Cerebellar nuclear complex (tissue), 1 donor: ENCODE data around the gene ADSS2.
"Not testable (repeated sequence)": the region's sequence is repeated elsewhere in the genome, so short reads cannot be mapped to it uniquely, and the experiment has no call there.

Experiments used
- DNase-seq, 2 experiments: peaks; one replicate each; lab custom pipeline; 2025; lab: John Stamatoyannopoulos, UW

ADSS2 gene

DNA sequence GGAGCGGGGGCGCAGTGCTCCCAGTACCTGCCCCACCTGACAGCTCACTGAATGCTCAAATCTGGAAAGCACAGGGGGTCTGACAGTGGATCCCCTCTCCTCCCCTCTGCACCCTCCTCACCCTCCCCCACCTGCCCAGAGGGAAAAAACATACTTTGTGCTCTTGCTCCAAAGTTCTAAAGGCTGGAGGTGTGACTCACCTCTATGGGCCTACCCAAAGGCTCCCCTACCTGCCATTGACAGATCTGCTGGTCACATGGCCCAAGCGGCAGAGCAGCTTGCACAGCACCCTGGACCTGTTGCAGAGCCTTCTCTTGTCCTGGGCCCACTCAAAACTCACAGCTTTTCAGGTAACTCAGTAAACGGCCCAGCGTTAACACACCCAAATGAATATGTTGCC is 55.7 kb downstream of the ADSS2 start:
- DNase-seq, result no peak

DNA sequence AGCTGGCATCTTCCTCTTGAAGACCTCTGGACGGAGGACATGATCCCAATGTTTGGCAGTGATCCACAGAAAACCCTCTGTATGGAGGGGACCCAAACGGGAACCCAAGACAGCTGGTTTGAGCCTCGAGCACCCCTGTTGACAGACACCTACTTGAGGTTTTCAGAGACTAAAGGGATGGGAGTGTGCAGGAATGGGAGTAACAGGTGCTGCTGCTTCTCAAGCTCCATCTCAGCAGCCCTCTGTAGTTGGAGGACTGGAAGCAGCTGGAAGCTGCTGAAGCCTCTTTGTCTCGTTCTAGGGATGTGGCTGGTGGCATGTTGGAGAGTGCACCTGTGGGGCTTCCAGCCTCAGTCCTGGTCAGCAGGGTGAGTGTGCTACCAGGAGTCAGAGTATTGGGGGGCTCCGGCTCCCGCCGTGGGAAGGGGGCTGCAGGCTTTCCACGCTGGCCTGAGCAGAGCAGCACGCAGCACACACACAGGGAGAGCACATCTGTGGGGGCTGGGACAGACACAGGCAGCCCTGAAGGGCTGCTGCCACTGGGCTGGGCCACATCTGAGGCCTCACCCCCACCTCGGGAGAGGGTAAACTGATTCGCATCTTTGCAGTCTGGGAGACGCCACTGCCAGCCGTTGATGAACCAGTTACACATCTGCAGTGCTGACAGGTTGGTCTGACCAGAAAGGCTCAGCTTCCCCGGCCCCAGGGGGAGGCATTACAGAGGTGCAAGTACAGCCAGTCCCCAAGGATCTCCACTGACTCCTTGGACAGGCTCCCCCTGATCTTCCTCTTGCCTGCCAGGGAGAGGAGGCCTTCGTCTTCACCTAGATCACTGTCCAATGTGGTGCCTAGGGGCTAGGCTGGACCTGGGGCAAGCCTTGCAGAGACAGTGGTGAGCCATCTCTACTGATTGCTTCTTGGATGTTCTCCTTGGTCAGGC is 56.6 kb downstream of the ADSS2 start:
- no peak for DNase-seq

DNA sequence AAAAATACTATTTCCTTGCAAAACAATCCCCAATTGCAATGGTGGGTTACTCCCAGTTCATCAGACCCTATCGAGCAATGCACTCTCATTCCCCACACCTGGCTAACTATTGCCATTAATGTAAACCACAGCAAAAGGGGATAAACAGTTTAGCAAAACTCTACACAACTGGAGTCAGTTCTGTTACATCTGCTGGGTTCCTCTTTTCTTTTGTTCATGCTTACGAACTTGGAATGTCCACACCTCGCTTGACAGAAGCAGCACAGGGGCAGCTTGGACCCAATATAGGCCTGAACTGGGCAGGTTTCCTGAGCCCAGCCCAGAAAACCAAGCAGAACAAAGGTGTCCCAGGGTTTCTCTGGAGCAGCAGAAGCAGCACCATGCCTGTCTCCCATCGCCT is 57.4 kb downstream of the ADSS2 start:
- DNase-seq, result no peak

DNA sequence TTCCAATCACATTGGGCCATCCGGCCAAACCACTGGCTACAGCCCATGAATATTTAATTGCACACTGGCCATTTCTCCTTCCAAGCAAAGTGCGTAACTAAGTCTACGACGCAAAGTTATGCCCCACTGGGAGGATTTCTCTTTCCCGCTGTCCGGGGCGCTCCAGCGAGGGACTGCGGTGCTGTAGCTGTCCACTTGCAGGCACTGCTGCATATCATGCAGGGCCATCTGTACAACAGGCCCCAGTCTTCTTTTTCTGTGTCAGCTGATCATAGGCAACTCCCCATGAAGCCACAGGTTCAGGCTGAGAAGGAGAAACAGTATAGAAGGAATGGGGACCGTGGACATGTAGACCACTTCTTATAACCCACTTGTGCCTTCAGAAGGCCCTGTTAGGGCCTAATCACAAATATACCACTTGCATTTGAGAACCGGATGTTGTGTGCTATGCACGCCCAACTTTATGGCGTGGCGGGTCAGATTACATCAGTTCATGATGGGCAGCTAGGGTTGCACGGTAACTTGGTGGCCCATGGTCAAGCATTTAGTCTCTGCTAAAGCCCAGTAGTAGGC is 58.0 kb downstream of the ADSS2 start:
- DNase-seq, result no peak

DNA sequence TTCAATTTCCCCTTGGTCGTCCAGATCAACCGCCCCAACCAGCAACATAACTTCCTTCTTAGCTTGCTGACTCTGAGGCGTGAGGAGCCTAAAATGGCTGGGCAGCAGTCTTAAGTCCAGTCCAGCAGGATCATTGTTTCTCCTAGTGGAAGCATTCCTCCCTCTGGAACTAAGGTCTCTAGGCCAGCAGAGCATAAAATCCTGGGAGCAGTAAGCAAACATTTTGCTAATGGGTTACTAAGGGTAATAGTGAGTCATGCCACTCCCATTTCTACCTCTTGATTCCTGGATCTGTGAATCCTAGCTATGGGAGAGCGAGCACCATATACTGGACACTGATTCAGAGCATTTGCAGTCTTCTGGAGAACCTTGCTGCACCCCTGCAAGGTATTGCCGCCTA is 59.9 kb downstream of the ADSS2 start:
- DNase-seq, result no peak

DNA sequence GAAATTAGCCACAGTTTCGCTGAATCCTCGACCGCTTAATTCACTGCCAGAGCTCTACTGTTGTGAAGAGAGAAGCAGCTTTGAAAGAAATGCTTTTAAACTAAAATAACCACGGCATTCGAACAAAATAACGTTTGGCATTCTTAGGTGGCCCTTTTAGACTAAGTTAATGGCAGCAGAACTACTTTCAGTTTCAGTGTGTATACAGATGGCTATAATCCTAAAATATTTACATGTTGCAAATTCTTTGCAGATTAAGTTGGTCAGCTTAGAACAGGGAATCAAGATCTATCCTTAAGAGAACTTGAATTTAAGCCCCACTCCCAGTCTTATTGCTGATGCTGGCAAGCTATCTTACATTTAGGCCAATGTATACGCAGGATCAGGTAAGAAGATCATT is 62.7 kb downstream of the ADSS2 start:
- DNase-seq, result no peak

DNA sequence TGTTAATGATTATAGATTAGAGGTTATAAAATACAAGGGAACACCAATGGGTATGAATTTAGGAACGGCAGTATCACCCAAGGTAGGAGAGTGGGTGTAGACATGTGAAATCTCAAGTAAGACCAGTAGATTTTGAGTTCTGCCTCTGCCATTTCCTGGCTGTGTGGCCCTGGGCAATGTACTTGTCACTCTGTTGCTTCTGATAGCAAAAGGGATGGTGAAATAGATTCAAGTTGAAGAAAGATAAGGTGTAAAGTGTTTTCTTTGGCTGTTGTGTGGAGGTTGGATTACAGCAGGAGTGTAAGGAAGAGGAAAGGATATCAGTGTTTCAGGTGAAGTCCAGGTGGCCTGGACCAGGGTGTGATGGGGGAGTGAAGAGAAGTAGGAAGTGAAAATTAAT is 64.3 kb downstream of the ADSS2 start:
- no peak for DNase-seq

DNA sequence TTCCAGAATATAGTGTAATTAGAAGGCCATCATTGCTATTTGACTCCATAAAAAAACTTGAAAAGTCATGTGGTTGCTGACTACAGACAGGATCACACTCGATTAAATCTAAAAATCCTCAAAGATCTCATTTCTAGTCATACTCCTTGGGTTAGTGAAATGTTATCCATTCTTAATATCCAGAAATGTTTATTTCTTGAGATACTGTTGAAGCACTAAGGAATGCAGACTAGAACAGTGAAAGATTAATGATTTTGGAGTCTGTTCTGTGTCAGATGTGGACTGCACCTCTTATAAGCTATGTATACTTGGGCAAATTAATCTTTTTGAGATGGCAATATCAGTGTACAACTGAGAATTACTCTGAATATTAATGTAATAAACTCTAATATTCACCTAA is 65.1 kb downstream of the ADSS2 start:
- no peak for DNase-seq

DNA sequence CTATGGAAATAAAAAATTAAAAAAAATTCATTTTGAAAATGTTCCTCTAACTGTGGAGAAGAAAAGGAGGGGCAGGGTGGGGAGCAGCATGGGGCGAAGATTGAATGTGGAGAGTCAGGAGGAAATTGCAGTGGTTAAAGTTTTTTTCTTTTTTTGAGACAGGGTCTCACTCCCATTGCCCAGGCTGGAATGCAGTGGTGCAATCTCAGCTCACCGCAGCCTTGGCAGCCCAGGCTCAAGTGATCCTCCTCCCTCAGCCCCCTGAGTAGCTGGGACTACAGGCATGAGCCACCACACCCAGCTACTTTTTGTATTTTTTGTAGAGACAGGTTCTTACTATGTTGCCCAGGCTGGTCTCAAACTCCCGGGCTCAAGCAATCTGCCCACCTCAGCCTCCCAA is 67.6 kb downstream of the ADSS2 start:
- DNase-seq, result no peak

DNA sequence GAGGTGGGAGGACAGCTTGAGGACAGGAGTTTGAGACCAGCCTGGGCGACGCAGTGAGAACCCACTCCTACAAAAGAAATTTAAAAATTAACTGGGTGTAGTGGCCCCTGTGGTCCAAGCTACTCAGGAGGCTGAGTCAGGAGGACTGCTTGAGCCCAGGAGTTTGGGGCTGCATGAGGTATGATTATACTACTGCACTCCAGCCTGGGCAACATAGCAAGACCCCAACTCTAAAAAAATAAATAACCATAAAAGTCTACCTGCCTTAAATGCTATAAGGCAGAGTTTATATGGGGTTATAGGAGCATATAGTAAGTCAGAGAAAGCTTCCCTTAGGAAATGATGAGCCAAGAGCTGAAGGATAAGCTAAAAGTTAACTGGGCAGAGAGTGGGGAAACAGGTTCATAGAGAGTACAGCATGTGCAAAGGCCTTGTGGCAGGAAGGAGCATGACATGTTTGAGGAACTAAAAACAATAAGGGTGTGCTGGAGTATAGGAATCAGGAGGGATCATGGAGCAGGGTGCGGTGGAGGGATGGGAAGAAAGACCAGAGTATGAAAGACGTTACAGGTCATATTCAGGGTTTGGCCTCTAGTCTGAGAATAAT is 68.3 kb downstream of the ADSS2 start:
- no peak for DNase-seq

DNA sequence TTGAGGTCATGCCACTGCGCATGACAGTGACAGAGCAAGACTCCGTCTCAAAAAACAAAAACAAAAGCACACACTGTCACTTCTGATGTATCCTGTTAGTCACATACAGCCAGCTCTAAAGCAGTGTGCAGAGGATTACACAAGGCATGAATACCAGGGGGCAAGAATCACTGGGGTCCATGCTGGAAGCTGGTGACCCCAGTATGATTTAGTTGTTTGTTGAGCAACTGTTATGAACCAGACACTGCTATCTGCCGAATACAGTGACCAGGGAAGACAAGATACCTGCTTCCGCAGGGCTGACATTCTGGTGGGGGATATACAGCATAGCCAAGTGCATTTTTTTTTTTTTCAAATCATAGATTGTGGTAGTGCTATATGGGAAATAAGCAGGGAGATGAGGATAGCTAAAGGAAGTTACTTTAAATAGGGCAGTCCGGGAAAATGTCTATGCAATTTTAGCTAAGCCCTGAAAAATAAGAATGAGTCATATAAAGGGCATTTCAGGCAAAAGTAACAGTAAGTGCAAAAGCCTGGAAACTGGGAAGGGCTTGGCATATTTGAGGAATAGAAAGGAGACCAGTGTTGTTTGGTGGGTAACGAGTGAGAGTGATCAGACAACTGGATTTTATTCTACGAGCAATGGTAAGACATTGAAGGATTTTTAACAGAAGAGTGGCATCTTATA is 69.7 kb downstream of the ADSS2 start:
- DNase-seq, result no peak

DNA sequence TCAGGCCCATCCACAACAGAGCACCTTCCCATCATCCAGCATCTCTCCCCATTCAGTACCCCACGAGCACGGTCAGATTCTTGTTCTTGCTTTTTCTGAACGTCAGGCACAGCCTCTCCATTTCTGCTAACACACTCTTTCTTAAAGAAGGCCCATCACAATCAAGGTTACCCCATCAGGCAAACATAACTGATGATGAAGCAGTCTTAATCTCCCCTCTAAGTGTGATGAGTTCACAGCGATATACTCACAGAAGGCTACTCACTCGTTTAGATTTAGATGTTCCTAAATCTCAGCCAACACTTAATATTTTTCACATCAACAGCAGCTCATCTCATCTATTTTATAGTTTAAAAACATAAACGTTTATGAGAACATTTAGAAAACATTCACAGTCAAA is 75.6 kb downstream of the ADSS2 start:
- no peak for DNase-seq

DNA sequence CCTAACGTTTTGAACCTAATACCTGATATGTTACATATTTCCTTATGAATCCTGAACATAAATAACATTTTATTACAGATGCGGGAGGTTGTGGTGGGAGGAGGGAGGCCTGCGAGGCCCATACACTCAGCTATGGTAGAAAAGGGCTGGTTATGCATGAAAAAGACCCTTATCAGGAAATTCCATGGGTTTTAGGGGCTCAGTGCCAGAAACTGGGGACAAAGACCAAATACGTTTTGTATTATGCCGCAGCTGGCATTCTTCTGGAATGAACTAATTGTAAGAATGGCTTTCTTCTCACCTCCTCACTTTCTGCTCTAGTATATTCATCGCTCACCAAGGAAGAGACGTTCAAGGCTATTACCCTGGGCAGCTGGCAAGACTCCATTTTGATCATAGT is 76.7 kb downstream of the ADSS2 start:
- DNase-seq, result no peak

DNA sequence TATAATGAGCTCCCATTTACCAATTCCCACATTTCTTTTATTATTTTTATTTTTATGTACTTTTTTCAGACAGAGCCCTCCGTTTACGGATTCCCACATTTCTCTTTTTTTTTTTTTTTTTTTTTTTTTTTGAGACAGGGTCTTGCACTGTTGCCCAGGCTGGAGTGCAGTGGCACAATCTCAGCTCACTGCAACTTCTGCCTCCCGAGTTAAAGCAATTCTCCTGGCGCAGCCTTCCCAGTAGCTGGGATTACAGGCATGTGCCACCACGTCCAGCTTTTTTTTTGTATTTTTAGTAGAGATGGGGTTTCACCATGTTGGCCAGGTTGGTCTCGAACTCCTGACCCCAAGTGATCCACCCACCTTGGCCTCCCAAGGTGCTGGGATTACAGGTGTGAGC is 77.2 kb downstream of the ADSS2 start:
- not testable (repeated sequence) for DNase-seq

DNA sequence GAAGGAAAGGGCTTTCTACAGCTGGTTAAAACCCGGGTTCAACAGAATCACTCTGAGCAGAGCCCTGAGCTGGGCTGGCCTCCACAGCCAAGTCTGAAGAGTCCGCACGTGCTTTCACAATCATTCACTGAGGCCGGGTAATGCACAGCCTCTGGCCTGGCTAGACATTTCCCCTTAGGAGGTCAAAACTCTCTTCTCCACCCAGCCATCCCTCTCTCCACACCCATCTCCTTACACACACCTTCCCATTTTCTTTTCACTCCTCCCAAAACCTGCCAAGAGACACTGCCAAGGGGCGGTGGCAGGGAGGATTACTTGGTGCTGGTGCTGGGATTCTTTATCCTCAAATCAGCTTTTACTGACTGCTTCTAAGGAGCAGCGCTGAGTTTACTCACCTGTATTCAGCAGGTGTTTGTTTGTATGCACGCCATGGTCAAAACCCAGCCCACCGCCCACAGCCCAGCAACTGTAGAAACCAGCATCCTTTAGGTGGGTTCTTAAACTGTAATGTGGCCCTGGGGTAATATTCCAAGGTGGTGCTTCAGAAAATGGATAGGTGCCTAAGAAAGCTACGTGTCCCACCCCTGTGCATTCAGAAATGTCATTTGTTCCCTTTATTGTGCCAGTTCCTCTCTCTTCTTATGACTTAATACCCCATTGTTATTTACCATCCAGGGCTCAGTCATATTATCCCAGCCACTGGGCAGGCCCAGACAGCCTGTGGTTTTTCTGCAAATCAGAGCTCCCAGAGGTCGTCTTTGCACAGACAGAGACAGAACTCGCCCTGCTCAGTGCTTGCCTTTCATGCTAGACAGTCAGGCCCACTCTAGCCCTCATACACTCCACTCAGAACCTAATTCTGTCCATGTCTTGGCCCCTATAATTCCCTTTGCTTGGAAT is 80.2 kb downstream of the ADSS2 start:
- no peak for DNase-seq

DNA sequence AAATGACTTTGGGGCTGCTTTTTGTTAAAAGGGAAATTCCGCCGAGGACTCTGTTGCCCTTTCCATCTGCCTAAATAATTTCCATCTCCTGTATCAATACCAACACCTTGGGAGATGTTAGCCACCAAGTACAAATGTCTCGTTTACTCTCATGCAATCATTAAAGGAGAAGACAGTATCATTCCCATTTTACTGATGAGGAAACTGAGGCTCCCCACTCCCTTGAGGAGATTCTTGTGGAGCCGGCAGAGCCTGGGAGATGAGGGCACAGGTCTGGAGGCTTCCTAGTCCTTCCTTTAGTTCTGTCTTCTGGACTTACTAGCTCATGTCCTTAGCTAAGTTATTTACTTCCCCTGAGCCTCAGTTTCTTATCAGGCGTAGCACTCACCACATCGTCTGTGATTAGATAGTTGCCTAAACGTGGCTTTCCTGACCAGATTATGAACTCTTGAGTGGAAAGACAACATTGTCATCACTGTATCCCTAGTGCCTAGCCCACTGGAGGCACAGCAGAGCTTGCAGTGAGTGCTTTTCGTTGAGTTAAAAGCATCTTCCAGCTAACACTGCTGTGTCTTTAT is 81.6 kb downstream of the ADSS2 start:
- no peak for DNase-seq

DNA sequence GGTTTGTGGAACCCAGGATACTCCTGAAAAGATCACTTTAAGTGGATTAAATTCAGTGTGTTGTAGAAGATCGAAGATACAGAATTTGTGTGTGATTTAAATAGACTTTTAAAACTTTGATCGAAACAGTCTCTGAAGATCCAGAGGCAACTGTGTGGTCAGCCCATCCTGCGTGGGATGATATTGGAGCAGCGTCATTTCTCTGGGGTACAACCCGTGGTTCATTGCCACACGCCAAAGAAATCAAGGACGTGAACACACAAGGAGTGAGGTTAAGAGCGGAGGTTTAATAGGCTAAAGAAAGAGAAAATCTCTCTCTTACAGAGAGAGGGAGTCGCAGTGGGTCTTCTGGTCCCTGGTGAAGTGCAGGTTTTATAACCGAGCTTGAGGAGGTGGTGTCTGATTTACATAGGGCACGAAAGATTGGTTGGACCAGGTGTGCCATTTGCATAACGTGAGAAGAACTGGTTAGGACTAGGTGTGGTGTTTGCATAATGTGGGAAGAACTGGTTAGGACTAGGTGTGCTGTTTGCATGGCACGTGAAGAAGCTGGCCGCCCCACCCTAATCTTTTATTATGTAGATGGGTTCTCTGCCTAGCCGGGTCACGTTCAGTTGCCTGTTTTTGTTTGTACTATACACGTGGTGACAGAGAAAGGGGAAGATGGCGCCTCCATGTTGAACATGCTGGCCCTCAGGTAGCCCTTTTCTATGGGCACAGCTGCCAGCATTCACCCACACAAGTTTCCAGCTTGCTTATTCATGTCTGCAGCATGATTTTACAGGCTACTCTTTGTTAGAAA is 82.3 kb downstream of the ADSS2 start:
- DNase-seq, result no peak

DNA sequence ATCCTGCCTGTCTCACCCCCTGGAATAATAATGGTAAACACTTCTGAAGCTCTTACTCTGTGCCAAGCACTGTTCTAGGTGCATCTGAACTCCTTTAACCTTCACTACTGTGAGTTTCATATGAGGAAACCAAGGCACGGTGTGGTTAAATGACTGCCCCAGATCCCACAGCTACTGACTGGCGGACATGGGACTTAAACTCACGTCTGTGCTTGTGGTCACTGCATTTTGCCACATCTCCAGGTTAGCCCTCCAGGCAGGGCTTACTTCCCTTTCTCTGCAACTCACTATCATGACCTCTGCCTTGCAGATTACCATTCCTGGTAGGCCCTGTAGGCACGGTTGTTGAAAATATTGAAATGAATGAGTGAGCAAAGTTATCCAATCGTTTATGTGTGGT is 83.4 kb downstream of the ADSS2 start:
- no peak for DNase-seq

DNA sequence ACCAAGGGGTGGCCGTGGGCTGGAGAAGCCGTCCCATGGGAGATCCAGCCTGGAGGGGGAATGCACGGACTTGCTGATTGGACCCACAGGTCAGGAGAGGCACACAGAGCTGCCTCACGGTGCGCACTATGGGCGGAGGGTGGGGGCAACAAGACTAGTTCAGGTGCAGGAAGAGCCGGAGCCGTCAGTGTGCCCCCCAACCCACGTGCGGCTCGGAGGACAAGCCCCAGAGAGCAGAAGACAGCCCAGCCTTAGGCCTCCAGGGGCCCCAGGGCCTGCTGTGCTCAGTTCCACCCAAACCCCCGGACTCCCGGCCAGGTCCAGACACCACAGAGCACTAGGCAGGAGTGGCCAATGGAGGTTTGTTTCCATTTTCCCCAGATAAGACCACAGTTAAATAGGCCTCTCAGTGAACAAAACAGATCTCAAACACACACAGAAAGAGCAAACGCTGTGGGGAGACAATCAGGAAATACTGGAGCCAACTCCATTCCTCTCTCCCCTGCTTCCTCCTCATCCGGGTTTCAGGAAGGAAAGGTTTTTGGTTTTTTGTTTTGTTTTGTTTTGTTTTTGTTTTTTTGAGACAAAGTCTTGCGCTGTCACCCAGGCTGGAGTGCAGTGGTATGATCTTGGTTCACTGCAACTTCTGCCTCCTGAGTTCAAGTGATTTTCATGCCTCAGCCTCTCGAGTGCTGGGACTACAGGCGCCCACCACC is 84.2 kb downstream of the ADSS2 start:
- no peak for DNase-seq

DNA sequence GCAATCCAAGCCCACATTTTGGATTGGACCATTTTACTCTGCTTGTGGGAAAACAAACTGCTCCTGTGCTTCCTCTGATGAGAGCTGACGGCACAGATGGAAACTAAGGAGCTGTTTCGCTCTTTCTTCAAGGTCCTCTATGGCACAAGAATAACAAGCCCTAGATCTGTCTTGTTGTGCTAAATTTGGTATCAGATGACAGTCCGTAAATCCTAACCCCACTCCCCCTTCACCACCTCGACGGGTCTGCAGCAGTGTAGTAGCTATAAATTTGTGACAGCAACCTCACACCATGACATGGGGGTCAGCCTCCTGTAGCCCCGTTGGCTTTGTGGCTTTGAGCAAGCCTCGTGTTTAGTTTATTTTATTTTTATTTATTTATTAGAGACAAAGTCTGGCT is 85.9 kb downstream of the ADSS2 start:
- no peak for DNase-seq
